Stimulated activated naive CD8-positive, alpha-beta T cell treated with anti-CD3 and anti-CD28 coated beads, Interleukin-15, Interleukin-2, amounts not matched to agents 100 ng/mL and 50 ng/mL, for 24 hours (primary cell): ENCODE measurements around the gene ANKRD30A.
"Not testable (repeated sequence)": the region's sequence is repeated elsewhere in the genome, so short reads cannot be mapped to it uniquely, and the experiment has no call there.

Experiments
- H3K27ac Mint-ChIP-seq: one replicate; pipeline ENCODE4 v1.8.0; 2021; ENCODE audit warnings: mild to moderate bottlenecking, mixed read lengths
- H3K27me3 Mint-ChIP-seq: one replicate; pipeline ENCODE4 v1.8.0; 2021; ENCODE audit warnings: mixed read lengths
- H3K36me3 Mint-ChIP-seq: one replicate; pipeline ENCODE4 v1.8.0; 2021; ENCODE audit warnings: low read depth, mixed read lengths
- H3K4me1 Mint-ChIP-seq: one replicate; pipeline ENCODE4 v1.8.0; 2021; ENCODE audit warnings: low read depth, mixed read lengths
- H3K4me3 Mint-ChIP-seq: one replicate; pipeline ENCODE4 v1.8.0; 2021; ENCODE audit warnings: mild to moderate bottlenecking, mixed read lengths
- H3K9me3 Mint-ChIP-seq: one replicate; pipeline ENCODE4 v1.8.0; 2021; ENCODE audit warnings: mixed read lengths

The ANKRD30A gene

DNA sequence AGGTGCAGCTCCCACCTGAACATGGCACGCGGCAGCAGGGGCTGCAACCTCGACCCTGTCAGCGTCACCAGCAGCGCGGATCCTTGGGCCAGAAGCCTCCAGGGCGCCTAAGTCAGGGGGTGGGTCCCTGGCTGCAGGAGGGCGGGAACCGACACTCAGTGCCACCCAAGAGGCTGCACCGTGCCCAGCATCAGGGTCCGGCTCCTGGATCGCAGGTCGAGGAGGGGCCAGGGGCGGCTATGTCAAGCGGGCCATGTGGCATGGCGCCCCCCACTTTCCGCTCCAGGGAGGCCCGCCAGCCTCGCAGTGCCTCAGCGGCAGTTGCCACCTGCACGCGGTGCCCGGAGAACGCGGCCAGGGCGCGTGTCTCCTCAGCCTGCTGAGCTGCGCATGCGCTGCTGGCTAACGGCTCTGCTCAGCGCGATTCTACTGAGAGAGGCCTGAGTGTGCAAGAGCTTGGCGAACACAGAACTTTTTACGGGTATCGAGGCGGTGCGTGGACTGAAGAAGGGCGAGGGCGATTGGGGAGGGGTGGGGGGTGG, at the start of gene ANKRD30A:
ANKRD30A (plus strand) TSS at position 408 of the 542 bp plus-strand sequence. CDS start 190 bp downstream, outside the sequence.
- Mint-ChIP-seq H3K27ac (no peak within 1 kb of the TSS), H3K4me3 (no peak within 1 kb of the TSS), H3K36me3 (no peaks in the 10 kb centered on the region), H3K27me3 (no peaks in the 10 kb centered on the region), H3K4me1 (no peaks in the 10 kb centered on the region), H3K9me3 (no peaks in the 10 kb centered on the region)

- H3K36me3 Mint-ChIP-seq, H3K4me1 Mint-ChIP-seq, H3K27me3 Mint-ChIP-seq, H3K4me3 Mint-ChIP-seq, H3K27ac Mint-ChIP-seq: not testable (repeated sequence)
- peaks cover 14% of the 10 kb centered on the region for H3K9me3 Mint-ChIP-seq
These were observed 49.3 kb upstream of the ANKRD30A start for GRCh38 chr10:37076083-37076482.

DNA sequence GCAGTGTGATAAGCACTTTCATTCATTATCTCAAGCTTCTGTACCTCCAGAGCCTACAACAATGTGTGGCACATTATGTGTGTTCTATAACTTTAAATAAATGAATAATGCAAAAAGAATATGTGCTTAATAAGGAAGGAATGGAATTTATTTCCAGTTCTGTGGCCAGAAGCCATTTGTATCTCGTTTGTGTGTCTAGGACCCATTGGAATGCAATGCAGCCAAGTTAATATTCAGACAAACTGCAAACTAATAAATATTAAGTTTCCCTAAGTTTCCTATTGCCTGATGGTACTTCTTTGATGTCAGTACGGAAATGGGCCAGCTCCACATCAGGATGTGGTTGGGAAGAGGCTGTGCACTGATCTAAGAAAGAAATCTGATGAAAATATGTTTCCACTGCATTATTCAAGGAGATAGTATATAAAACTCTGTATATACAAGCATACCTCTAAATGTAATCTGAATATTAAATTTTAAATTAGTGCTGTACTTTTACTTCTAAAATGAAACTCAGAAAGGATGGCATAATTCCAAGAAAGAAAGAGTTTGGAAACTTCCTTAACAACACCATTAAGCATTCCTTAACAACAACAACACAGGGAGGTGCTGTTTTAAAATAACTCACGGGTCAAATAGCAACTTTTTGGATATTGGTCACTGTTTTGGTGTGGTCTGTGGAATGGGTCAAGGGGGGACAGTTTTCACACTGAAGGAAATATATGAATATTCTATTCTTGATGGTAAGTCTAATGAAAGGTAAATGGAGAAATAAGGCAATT, 29.4 kb upstream of the ANKRD30A start:
- H3K9me3 Mint-ChIP-seq: peaks cover 36% of the 10 kb centered on the region
- no peak overlapping the region for H3K27ac Mint-ChIP-seq
- H3K4me1 Mint-ChIP-seq: no peaks in the 10 kb centered on the region
- H3K36me3 Mint-ChIP-seq: no peaks in the 10 kb centered on the region
- H3K4me3 Mint-ChIP-seq: no peak overlapping the region
- H3K27me3 Mint-ChIP-seq: no peaks in the 10 kb centered on the region

DNA sequence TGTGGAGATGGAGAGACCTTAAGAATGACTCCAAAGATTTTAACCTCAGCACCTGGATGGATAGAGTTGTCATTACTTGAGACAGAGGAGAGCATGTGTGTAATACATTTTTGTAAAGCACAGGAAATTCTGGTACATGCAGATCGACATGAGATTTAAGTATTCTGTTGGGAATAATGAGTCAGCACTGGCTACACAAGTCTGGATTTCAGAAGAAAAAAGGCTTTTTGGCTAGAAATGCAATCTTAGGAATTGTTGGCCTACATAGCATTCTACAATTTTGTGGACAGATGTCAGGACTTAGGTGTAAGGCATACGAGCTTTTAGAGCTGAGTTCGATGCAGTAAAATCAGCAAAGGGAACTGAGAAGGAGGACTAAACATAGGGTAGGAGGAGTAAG, 24.1 kb upstream of the ANKRD30A start:
- Mint-ChIP-seq H3K4me1 (no peaks in the 10 kb centered on the region), H3K36me3 (no peaks in the 10 kb centered on the region), H3K27ac (no peak overlapping the region), H3K27me3 (no peaks in the 10 kb centered on the region), H3K4me3 (no peak overlapping the region), H3K9me3 (peaks cover 43% of the 10 kb centered on the region)

DNA sequence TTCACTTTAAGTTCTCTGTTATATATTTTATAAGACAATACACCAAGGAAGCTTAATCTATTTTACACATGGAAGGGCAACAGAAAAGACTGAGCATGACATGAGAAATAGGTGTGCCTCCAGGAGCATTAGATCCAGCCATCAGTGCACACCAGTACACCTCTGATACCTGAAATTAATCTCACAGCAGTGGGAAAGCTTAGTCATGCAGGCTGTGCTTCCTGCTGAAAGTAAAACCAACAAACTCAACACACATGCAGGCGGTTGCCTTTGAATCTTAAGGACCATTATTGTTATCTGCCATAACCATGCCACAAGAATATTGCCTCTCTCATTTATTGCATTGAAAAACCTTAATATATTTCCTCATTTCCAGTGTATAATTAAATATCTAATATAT, 16.4 kb upstream of the ANKRD30A start:
- H3K27ac Mint-ChIP-seq: no peak overlapping the region
- no peaks in the 10 kb centered on the region for H3K36me3 Mint-ChIP-seq
- no peaks in the 10 kb centered on the region for H3K4me1 Mint-ChIP-seq
- peaks cover 18% of the 10 kb centered on the region for H3K9me3 Mint-ChIP-seq
- H3K4me3 Mint-ChIP-seq: no peak overlapping the region
- H3K27me3 Mint-ChIP-seq: no peaks in the 10 kb centered on the region

DNA sequence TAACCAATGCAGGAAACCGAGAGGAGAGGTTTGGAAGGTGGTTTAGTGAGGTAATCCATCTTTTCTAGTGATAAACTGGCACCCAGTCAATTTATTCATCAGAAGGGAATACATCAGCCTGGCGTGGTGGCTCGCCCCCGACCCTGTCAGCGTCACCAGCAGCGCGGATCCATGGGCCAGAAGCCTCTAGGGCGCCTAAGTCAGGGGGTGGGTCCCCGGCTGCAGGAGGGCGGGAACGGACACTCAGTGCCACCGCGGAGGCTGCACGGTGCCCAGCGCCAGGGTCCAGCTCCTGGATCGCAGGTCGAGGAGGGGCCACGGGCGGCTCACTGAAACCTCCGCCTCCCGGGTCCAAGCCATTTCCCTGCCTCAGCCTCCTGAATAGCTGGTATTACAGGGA, 866 bp upstream of the ANKRD30A start:
- H3K9me3 Mint-ChIP-seq: no peaks in the 10 kb centered on the region
- H3K36me3 Mint-ChIP-seq: no peaks in the 10 kb centered on the region
- H3K4me3 Mint-ChIP-seq: no peak overlapping the region
- no peaks in the 10 kb centered on the region for H3K27me3 Mint-ChIP-seq
- no peaks in the 10 kb centered on the region for H3K4me1 Mint-ChIP-seq
- no peak overlapping the region for H3K27ac Mint-ChIP-seq

- no peaks in the 10 kb centered on the region for H3K36me3 Mint-ChIP-seq
- no peak overlapping the region for H3K27ac Mint-ChIP-seq
- H3K9me3 Mint-ChIP-seq: no peaks in the 10 kb centered on the region
- no peak overlapping the region for H3K4me3 Mint-ChIP-seq
- no peaks in the 10 kb centered on the region for H3K4me1 Mint-ChIP-seq
- no peaks in the 10 kb centered on the region for H3K27me3 Mint-ChIP-seq
These were observed 523 bp downstream of the ANKRD30A start for GRCh38 chr10:37125921-37126320.

GRCh38 chr10:37146443-37146842, 21.0 kb downstream of the ANKRD30A start:
- no peak overlapping the region for H3K4me3 Mint-ChIP-seq
- H3K27me3 Mint-ChIP-seq: no peaks in the 10 kb centered on the region
- no peaks in the 10 kb centered on the region for H3K4me1 Mint-ChIP-seq
- H3K27ac Mint-ChIP-seq: no peak overlapping the region
- H3K9me3 Mint-ChIP-seq: peaks cover 21% of the 10 kb centered on the region
- no peaks in the 10 kb centered on the region for H3K36me3 Mint-ChIP-seq

GRCh38 chr10:37162430-37162829, 37.0 kb downstream of the ANKRD30A start:
- not testable (repeated sequence) for H3K27me3 Mint-ChIP-seq, H3K27ac Mint-ChIP-seq, H3K9me3 Mint-ChIP-seq, H3K36me3 Mint-ChIP-seq, H3K4me1 Mint-ChIP-seq, H3K4me3 Mint-ChIP-seq

DNA sequence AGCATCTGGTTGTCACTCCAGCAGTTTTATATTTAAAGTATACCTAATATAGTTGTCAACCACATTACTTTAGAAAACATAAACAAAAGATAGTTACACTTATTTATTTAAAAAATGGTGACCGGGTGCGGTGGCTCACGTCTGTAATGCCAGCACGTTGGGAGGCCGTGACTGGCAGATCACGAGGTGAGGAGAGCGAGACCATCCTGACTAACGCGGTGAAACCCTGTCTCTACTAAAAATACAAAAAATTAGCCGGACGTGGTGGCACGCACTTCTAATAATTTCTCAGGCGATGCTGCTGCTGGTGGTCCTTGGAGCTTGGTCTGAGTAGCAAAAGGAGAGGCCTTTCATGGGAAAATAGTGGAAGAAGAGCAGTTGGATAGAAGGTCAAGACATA, 46.5 kb downstream of the ANKRD30A start:
- not testable (repeated sequence) for H3K27me3 Mint-ChIP-seq, H3K4me3 Mint-ChIP-seq, H3K9me3 Mint-ChIP-seq, H3K4me1 Mint-ChIP-seq, H3K36me3 Mint-ChIP-seq, H3K27ac Mint-ChIP-seq

GRCh38 chr10:37178296-37178695, 52.9 kb downstream of the ANKRD30A start:
- H3K36me3 Mint-ChIP-seq, H3K4me1 Mint-ChIP-seq, H3K27ac Mint-ChIP-seq, H3K27me3 Mint-ChIP-seq, H3K4me3 Mint-ChIP-seq, H3K9me3 Mint-ChIP-seq: not testable (repeated sequence)

DNA sequence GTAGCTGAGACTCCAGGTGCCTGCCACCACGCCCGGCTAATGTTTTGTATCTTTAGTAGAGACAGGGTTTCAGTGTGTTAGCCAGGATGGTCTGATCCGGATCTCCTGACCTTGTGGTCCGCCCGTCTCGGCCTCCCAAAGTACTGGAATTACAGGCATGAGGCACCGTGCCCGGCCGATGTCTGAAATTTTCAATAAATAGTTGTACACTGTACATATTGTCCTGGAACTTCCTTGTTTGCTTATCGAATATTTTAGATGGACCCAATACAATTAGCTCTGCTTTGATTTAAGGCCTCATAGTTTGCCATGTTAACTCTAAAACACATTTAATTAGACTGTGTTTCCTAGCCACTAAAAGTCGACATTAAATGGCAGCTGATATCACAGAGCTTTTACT, 57.3 kb downstream of the ANKRD30A start:
- not testable (repeated sequence) for H3K36me3 Mint-ChIP-seq, H3K27me3 Mint-ChIP-seq, H3K4me1 Mint-ChIP-seq, H3K4me3 Mint-ChIP-seq, H3K9me3 Mint-ChIP-seq, H3K27ac Mint-ChIP-seq

GRCh38 chr10:37206132-37206531, 80.7 kb downstream of the ANKRD30A start:
- no peak overlapping the region for H3K4me3 Mint-ChIP-seq
- no peaks in the 10 kb centered on the region for H3K4me1 Mint-ChIP-seq
- peaks cover 28% of the 10 kb centered on the region for H3K9me3 Mint-ChIP-seq
- no peaks in the 10 kb centered on the region for H3K27me3 Mint-ChIP-seq
- no peaks in the 10 kb centered on the region for H3K36me3 Mint-ChIP-seq
- H3K27ac Mint-ChIP-seq: no peak overlapping the region

GRCh38 chr10:37220866-37221265, 95.5 kb downstream of the ANKRD30A start:
- H3K4me3 Mint-ChIP-seq: no peak overlapping the region
- H3K27me3 Mint-ChIP-seq: no peaks in the 10 kb centered on the region
- peaks cover 20% of the 10 kb centered on the region for H3K9me3 Mint-ChIP-seq
- no peaks in the 10 kb centered on the region for H3K4me1 Mint-ChIP-seq
- H3K27ac Mint-ChIP-seq: no peak overlapping the region
- H3K36me3 Mint-ChIP-seq: no peaks in the 10 kb centered on the region

DNA sequence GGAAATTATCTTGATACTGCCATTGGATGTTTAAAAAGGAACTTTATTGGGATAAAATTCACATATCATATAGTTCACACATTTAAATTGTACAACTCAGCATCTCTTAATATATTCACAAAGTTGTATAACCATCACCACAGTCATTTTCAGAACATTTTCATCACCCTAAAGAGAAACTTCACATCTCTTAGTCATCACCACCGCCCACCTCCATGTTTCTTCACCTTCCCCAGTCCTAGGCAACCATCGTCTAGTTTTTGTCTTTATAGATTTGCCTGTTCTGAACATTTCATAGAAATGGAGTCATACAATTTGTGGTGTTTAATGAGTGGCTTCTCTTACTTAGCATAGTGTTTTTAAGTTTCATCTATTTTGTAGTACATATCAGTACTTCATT, 96.6 kb downstream of the ANKRD30A start:
- Mint-ChIP-seq H3K27me3 (no peaks in the 10 kb centered on the region), H3K9me3 (peaks cover 20% of the 10 kb centered on the region), H3K4me3 (no peak overlapping the region), H3K27ac (no peak overlapping the region), H3K36me3 (no peaks in the 10 kb centered on the region), H3K4me1 (no peaks in the 10 kb centered on the region)

GRCh38 chr10:37225163-37225562, 99.8 kb downstream of the ANKRD30A start:
- H3K27ac Mint-ChIP-seq: no peak overlapping the region
- no peaks in the 10 kb centered on the region for H3K36me3 Mint-ChIP-seq
- H3K4me1 Mint-ChIP-seq: no peaks in the 10 kb centered on the region
- H3K27me3 Mint-ChIP-seq: no peaks in the 10 kb centered on the region
- peaks cover 13% of the 10 kb centered on the region for H3K9me3 Mint-ChIP-seq
- no peak overlapping the region for H3K4me3 Mint-ChIP-seq
